Endodermal cell (in vitro differentiated cells): ENCODE data around the gene NRXN2. TPM values are rescaled to one million over a fixed set of nuclear protein-coding genes. Genes with fewer than 3 reads are reported as not detected.

Source experiments
- DNase-seq: peaks from one replicate; pipeline ENCODE4 v3.0.0-alpha.2; 2017
- H3K27ac ChIP-seq: 2 replicates; pipeline ENCODE4 v1.5.1; 2013; ENCODE audit warnings: mild to moderate bottlenecking, low read depth, low read length, moderate library complexity
- H3K27me3 ChIP-seq: 2 replicates; pipeline ENCODE4 v1.6.1; 2013; ENCODE audit warnings: mild to moderate bottlenecking, low read length, moderate library complexity; ENCODE audit not compliant: insufficient read depth, control insufficient read depth, poor library complexity, severe bottlenecking
- H3K36me3 ChIP-seq: 2 replicates; pipeline ENCODE4 v1.7.0; 2013; ENCODE audit warnings: mild to moderate bottlenecking, low read length, moderate library complexity; ENCODE audit not compliant: control insufficient read depth, insufficient read depth
- H3K4me1 ChIP-seq: one replicate; pipeline ENCODE4 v1.7.0; 2013; ENCODE audit warnings: low read length; ENCODE audit not compliant: control insufficient read depth, insufficient read depth
- H3K4me3 ChIP-seq: 2 replicates; pipeline ENCODE4 v1.5.1; 2013; ENCODE audit warnings: mild to moderate bottlenecking, low read length, moderate library complexity
- H3K9ac ChIP-seq: 2 replicates; pipeline ENCODE4 v1.6.1; 2013; ENCODE audit warnings: mild to moderate bottlenecking, low read length, moderate library complexity; ENCODE audit not compliant: poor library complexity, severe bottlenecking; ENCODE audit errors: extremely low read depth
- H3K9me3 ChIP-seq: 2 replicates; pipeline ENCODE4 v1.6.1; 2013; ENCODE audit warnings: mild to moderate bottlenecking, low read length, moderate library complexity; ENCODE audit not compliant: control insufficient read depth
- H3K27ac Mint-ChIP-seq: 2 replicates; pipeline ENCODE4 v1.8.0; 2020; ENCODE audit warnings: mixed read lengths
- H3K27me3 Mint-ChIP-seq: 2 replicates; pipeline ENCODE4 v1.8.0; 2021; ENCODE audit warnings: mild to moderate bottlenecking, mixed read lengths; ENCODE audit not compliant: insufficient read depth
- H3K36me3 Mint-ChIP-seq: 2 replicates; pipeline ENCODE4 v1.8.0; 2020; ENCODE audit warnings: low read depth, mixed read lengths
- H3K4me1 Mint-ChIP-seq: 2 replicates; pipeline ENCODE4 v1.8.0; 2020; ENCODE audit warnings: mixed read lengths
- H3K4me3 Mint-ChIP-seq: 2 replicates; pipeline ENCODE4 v1.8.0; 2020; ENCODE audit warnings: mild to moderate bottlenecking, moderate library complexity, mixed read lengths
- H3K9me3 Mint-ChIP-seq: 2 replicates; pipeline ENCODE4 v1.8.0; 2020; ENCODE audit warnings: mild to moderate bottlenecking, mixed read lengths
- WGBS, 2 experiments: methylation state at CpG; one replicate each; pipeline versions ENCODE4 v1.1.5 to v1.1.7; 2013; ENCODE audit warnings: missing lambda C conversion rate in 2 of 2, mixed read lengths in 1 of 2; ENCODE audit not compliant: insufficient coverage in 1 of 2, insufficient read length in 1 of 2; 5-methylcytosine and 5-hydroxymethylcytosine counted together
- total RNA-seq, 2 donors: library from RNA; stranded (reverse); fragmentation: NEBNext Ultra II Directional in 1 of 2; extraction: Animal tissue kit (Norgen Biotek cat#: 25700) in 1 of 2; gene quantifications; 2 replicates in 1 of 2; 3 replicates in 1 of 2; pipeline ENCODE4 v1.2.1, GENCODE V29; 2021
- TF ChIP-seq, protein P1 (sequence below): fragments of 200-600 bp; sonication (generic); conservative IDR thresholded peaks from 2 replicates; pipeline ENCODE4 v1.5.0; 2021; ENCODE audit warnings: antibody characterized with exemption, mild to moderate bottlenecking

The NRXN2 gene
- total RNA-seq, 2 donors from 2014 or later, result 1.00 to 1.5 TPM

DNA sequence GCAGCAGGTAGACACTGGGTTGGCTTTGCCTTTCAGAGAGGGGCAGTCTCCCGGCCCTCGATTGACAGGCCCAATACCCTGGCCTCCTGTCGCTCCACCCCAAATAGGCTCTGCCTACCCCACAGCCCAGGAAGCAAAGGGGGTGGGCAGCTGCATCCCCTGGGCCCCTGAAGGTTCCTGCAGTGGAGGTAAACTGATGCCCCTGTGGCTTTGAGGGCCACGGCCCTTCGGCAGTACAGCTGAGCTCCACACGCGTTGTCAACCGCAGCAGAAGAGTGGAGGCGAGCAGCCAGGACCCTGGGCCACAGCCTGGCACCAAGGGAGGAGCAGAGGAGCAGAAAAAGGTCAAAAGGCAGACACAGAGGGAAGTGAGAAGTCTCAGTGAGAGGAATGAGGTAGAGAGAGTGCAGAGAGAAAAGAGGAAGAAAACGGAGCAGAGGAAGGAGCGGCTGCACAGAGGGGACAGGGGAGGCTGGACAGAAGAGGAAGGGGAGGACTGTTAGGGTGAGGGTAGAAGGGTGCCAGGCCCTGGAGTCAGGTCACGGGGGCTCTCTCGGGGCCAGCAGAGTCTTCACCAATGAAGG lies 67.9 kb downstream of the NRXN2 start:
- Histone ChIP-seq H3K9me3 (no peaks in the 10 kb centered on the region), H3K9ac (no peak overlapping the region), H3K27me3 (no peaks in the 10 kb centered on the region), H3K36me3 (no peaks in the 10 kb centered on the region), H3K4me1 (peaks cover 25% of the 10 kb centered on the region), H3K4me3 (no peak overlapping the region), H3K27ac (no peak overlapping the region)
- Mint-ChIP-seq H3K27ac (no peak overlapping the region), H3K36me3 (no peaks in the 10 kb centered on the region), H3K4me3 (no peak overlapping the region), H3K27me3 (peaks cover 26% of the 10 kb centered on the region), H3K4me1 (peaks cover 45% of the 10 kb centered on the region), H3K9me3 (no peaks in the 10 kb centered on the region)
- DNase-seq, result no peak
- WGBS, 2 experiments, result 92 to 100% methylated on average over 10 to 13 of the region's 13 CpGs
- TF ChIP-seq, protein P1, sequence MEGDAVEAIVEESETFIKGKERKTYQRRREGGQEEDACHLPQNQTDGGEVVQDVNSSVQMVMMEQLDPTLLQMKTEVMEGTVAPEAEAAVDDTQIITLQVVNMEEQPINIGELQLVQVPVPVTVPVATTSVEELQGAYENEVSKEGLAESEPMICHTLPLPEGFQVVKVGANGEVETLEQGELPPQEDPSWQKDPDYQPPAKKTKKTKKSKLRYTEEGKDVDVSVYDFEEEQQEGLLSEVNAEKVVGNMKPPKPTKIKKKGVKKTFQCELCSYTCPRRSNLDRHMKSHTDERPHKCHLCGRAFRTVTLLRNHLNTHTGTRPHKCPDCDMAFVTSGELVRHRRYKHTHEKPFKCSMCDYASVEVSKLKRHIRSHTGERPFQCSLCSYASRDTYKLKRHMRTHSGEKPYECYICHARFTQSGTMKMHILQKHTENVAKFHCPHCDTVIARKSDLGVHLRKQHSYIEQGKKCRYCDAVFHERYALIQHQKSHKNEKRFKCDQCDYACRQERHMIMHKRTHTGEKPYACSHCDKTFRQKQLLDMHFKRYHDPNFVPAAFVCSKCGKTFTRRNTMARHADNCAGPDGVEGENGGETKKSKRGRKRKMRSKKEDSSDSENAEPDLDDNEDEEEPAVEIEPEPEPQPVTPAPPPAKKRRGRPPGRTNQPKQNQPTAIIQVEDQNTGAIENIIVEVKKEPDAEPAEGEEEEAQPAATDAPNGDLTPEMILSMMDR, result no peak

DNA sequence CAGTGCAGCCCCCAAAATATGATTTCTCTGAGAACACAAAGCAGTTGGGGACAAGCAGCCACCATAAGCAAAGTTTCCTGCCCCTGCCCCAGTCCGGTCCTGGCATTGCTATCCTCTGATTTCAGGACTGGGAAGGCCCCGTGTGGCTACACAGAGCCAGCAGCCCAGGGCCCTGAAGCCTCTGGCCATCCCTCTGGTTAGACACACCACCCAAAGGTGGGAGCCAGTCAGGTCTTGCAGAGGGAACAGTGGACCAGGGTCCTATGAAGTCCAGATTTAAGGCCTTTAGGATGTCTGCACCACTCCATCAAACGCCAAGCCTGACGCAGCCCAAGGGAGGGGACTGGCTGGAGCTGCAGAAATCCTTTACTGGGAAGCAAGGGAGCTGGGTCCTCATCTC lies 68.6 kb downstream of the NRXN2 start:
- no peak overlapping the region for H3K27ac ChIP-seq
- no peaks in the 10 kb centered on the region for H3K36me3 ChIP-seq
- H3K4me3 ChIP-seq, result no peak overlapping the region
- H3K36me3 Mint-ChIP-seq, result no peaks in the 10 kb centered on the region
- no peak overlapping the region for H3K9ac ChIP-seq
- no peak for DNase-seq
- peaks cover 22% of the 10 kb centered on the region for H3K4me1 ChIP-seq
- WGBS, 2 experiments, result 92 to 96% methylated on average over 3 to 4 of the region's 4 CpGs
- H3K9me3 ChIP-seq, result no peaks in the 10 kb centered on the region
- peaks cover 29% of the 10 kb centered on the region for H3K27me3 Mint-ChIP-seq
- H3K9me3 Mint-ChIP-seq, result no peaks in the 10 kb centered on the region
- H3K4me3 Mint-ChIP-seq, result no peak overlapping the region
- H3K27me3 ChIP-seq, result no peaks in the 10 kb centered on the region
- peaks cover 41% of the 10 kb centered on the region for H3K4me1 Mint-ChIP-seq
- TF ChIP-seq, protein P1, result no peak
- no peak overlapping the region for H3K27ac Mint-ChIP-seq

DNA sequence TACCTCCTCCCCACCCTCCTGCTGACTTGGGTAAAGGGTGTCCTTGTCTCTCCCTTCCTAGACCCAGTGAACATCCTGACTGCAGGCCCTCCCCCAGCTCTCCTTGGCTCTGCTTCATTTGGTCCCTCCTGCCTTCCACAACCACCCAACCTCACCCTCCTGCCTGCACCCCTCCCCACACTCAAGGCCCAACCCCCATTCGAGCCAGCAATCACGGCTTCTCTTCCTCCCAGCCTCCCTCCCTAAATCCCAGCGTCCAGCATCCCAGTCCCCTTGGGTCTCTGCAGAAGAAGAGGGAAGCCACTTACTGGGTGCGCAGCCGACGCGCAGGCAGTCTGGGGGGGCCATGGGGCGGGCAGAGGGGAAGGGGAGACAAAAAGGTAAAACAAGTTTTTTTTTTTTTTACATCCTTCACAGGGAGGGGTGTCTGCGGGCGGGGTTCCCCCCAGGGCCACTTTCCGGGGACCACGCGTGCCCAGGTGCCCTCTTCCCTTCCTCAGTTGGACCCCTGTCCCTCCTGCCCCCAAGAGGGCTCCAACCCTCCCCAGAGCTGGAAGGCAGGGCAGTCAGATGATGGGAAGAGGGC lies 69.5 kb downstream of the NRXN2 start:
- DNase-seq, result no peak
- Histone ChIP-seq H3K4me1 (peaks cover 22% of the 10 kb centered on the region), H3K9me3 (no peaks in the 10 kb centered on the region), H3K4me3 (no peak overlapping the region), H3K27ac (no peak overlapping the region), H3K27me3 (no peaks in the 10 kb centered on the region), H3K36me3 (no peaks in the 10 kb centered on the region), H3K9ac (no peak overlapping the region)
- Mint-ChIP-seq H3K9me3 (no peaks in the 10 kb centered on the region), H3K27ac (no peak overlapping the region), H3K36me3 (no peaks in the 10 kb centered on the region), H3K27me3 (peaks cover 35% of the 10 kb centered on the region), H3K4me1 (peaks cover 39% of the 10 kb centered on the region), H3K4me3 (no peak overlapping the region)
- 76 to 78% methylated on average over 6 to 13 of the region's 13 CpGs for WGBS, 2 experiments
- TF ChIP-seq, protein P1, result no peak
